Transverse colon (tissue), 4 donors: ENCODE data around the gene QKI. TPM values are rescaled to one million over a fixed set of nuclear protein-coding genes. Genes with fewer than 3 reads are reported as not detected.

Experiments
- DNase-seq: peaks from one replicate; pipeline ENCODE4 v3.0.0-alpha.2; 2019
- H3K27ac ChIP-seq, 4 donors: fragments of 200-600 bp; sonication (generic); 2 replicates each; pipeline ENCODE4 v1.5.1; 2016 to 2018; ENCODE audit warnings: inconsistent platforms in 4 of 4
- H3K27me3 ChIP-seq: fragments of 200-600 bp; sonication (generic); 2 replicates; pipeline ENCODE4 v1.5.1; 2017; ENCODE audit warnings: inconsistent platforms
- H3K36me3 ChIP-seq, 4 donors: fragments of 200-600 bp; sonication (generic); 2 replicates each; pipeline ENCODE4 v1.5.1; 2017 to 2019; ENCODE audit warnings: inconsistent platforms in 4 of 4
- H3K4me1 ChIP-seq, 4 donors: fragments of 200-600 bp; sonication (generic); 2 replicates each; pipeline ENCODE4 v1.5.1; 2017 to 2020; ENCODE audit warnings: inconsistent platforms in 4 of 4
- H3K4me3 ChIP-seq, 4 donors: fragments of 200-600 bp; sonication (generic); 1 replicate in 1 of 4; 2 replicates in 3 of 4; pipeline versions ENCODE4 v1.5.1 to v1.6.1; 2017 to 2019; ENCODE audit warnings: inconsistent platforms in 4 of 4
- H3K9me3 ChIP-seq, 2 donors: fragments of 200-600 bp; sonication (generic); 2 replicates each; pipeline ENCODE4 v1.5.1; 2017 to 2019; ENCODE audit warnings: inconsistent platforms in 2 of 2
- CTCF ChIP-seq, 5 experiments: fragments of 200-600 bp in 3 of 5; fragments of 450-650 bp in 2 of 5; sonication (generic) in 3 of 5; IDR thresholded peaks; 1 replicate in 2 of 5; 2 replicates in 3 of 5; pipeline ENCODE4 v1.5.1; 2016 to 2017; ENCODE audit warnings: antibody characterized with exemption in 5 of 5, inconsistent platforms in 3 of 5, mild to moderate bottlenecking in 2 of 5, moderate library complexity in 1 of 5
- EP300 ChIP-seq: sonication (generic); formaldehyde crosslinking; IDR thresholded peaks from one replicate; pipeline ENCODE4 v1.6.1; 2017; ENCODE audit warnings: antibody characterized with exemption, low read depth
- POLR2A ChIP-seq: fragments of 450-650 bp; IDR thresholded peaks from one replicate; pipeline ENCODE4 v1.6.1; 2016; ENCODE audit warnings: antibody characterized with exemption, mild to moderate bottlenecking, moderate library complexity
- POLR2AphosphoS5 ChIP-seq, 3 donors: sonication (generic); formaldehyde crosslinking; IDR thresholded peaks; one replicate each; pipeline ENCODE4 v1.6.1; 2016; ENCODE audit warnings: antibody characterized with exemption in 3 of 3
- WGBS, 2 donors: methylation state at CpG; one replicate each; pipeline ENCODE4 v1.1.5; 2018; ENCODE audit warnings: low coverage in 1 of 2; 5-methylcytosine and 5-hydroxymethylcytosine counted together
- in situ Hi-C, 4 donors: fragments of 200-750 bp; cut with MboI; loops; one replicate each; pipeline versions ENCODE4 v1.15.0 to v1.15.1; 2017; ENCODE audit warnings: low sequenced_read_pairs in 3 of 4, low pct_ligation_motif_present in 1 of 4, low pct_unique_long_range_greater_than_20kb in 1 of 4
- intact Hi-C: fragments of 100-400 bp; cut with DNase I; formaldehyde crosslinking; loops from one replicate; pipeline ENCODE4 v1.15.1; 2023; ENCODE audit warnings: low total_unique reads
- total RNA-seq, 4 donors: library from RNA; depleted of rRNA; stranded (reverse); fragments of >200 nt; gene quantifications; one replicate each; pipeline ENCODE4 v1.1.0, GENCODE V29; 2016

QKI gene
- total RNA-seq, 4 donors from 2014 or later = 8.4 to 41.8 (median 22.7) TPM

- in situ Hi-C loops = no loop called here
- DNase-seq = no peak
- no peak overlapping the region for H3K4me3 ChIP-seq
- H3K9me3 ChIP-seq = no peaks in the 10 kb centered on the region
- no peaks in the 10 kb centered on the region for H3K36me3 ChIP-seq
- no peak overlapping the region for H3K27ac ChIP-seq
- WGBS, 2 donors = 67 to 71% methylated on average over 7 to 8 of the region's 8 CpGs
- no peaks in the 10 kb centered on the region for H3K27me3 ChIP-seq
- intact Hi-C loops = no loop called here
- no peaks in the 10 kb centered on the region for H3K4me1 ChIP-seq
- TF ChIP-seq POLR2A (no peak), POLR2AphosphoS5 (IDR thresholded peaks at IDR 0.05) (no peak), EP300 (no peak)
These were observed 28.1 kb upstream of the QKI start for GRCh38 chr6:163386329-163386908.

GRCh38 chr6:163387317-163387716, 27.2 kb upstream of the QKI start:
- 72 to 80% methylated on average over 1 to 5 of the region's 5 CpGs for WGBS, 2 donors
- in situ Hi-C loops = no loop called here

GRCh38 chr6:163389354-163389753, 25.2 kb upstream of the QKI start:
- no peak overlapping the region for H3K4me3 ChIP-seq
- in situ Hi-C loops = no loop called here
- no peaks in the 10 kb centered on the region for H3K36me3 ChIP-seq
- no peaks in the 10 kb centered on the region for H3K4me1 ChIP-seq
- no peaks in the 10 kb centered on the region for H3K27me3 ChIP-seq
- no peak overlapping the region for H3K27ac ChIP-seq
- H3K9me3 ChIP-seq = no peaks in the 10 kb centered on the region
- no peak for TF ChIP-seq POLR2A
- no peak for TF ChIP-seq POLR2AphosphoS5 (IDR thresholded peaks at IDR 0.05)
- TF ChIP-seq EP300 = no peak
- no peak for TF ChIP-seq CTCF (IDR thresholded peaks at IDR 0.05)
- intact Hi-C loops = no loop called here
- no peak for DNase-seq
- 84 to 90% methylated on average over 3 to 4 of the region's 4 CpGs for WGBS, 2 donors

More at GRCh38 chr6:163387317-163387716, 27.2 kb upstream of the QKI start:
- TF ChIP-seq POLR2AphosphoS5 (IDR thresholded peaks at IDR 0.05) (no peak), POLR2A (no peak), CTCF (IDR thresholded peaks at IDR 0.05) (no peak), EP300 (no peak)
- no peaks in the 10 kb centered on the region for H3K27me3 ChIP-seq
- no peak for DNase-seq
- H3K4me1 ChIP-seq = no peaks in the 10 kb centered on the region
- no peak overlapping the region for H3K27ac ChIP-seq
- no peaks in the 10 kb centered on the region for H3K9me3 ChIP-seq
- intact Hi-C loops = no loop called here
- H3K4me3 ChIP-seq = no peak overlapping the region
- no peaks in the 10 kb centered on the region for H3K36me3 ChIP-seq

GRCh38 chr6:163390770-163391169, 23.7 kb upstream of the QKI start:
- no peaks in the 10 kb centered on the region for H3K36me3 ChIP-seq
- H3K27ac ChIP-seq = no peak overlapping the region
- DNase-seq = no peak
- WGBS, 2 donors = 100% methylated on average over 1 of the region's 1 CpG
- H3K9me3 ChIP-seq = no peaks in the 10 kb centered on the region
- H3K27me3 ChIP-seq = no peaks in the 10 kb centered on the region
- in situ Hi-C loops = no loop called here
- intact Hi-C loops = no loop called here
- no peaks in the 10 kb centered on the region for H3K4me1 ChIP-seq
- no peak for TF ChIP-seq POLR2AphosphoS5 (IDR thresholded peaks at IDR 0.05)
- TF ChIP-seq EP300 = no peak
- no peak for TF ChIP-seq CTCF (IDR thresholded peaks at IDR 0.05)
- TF ChIP-seq POLR2A = no peak
- no peak overlapping the region for H3K4me3 ChIP-seq

- TF ChIP-seq POLR2A = no peak
- no peak for TF ChIP-seq EP300
- TF ChIP-seq POLR2AphosphoS5 (IDR thresholded peaks at IDR 0.05) = no peak
- TF ChIP-seq CTCF (IDR thresholded peaks at IDR 0.05) = no peak
- no peaks in the 10 kb centered on the region for H3K9me3 ChIP-seq
- H3K27ac ChIP-seq = no peak overlapping the region
- H3K36me3 ChIP-seq = no peaks in the 10 kb centered on the region
- no peak for DNase-seq
- no peaks in the 10 kb centered on the region for H3K27me3 ChIP-seq
- H3K4me3 ChIP-seq = no peak overlapping the region
- intact Hi-C loops = no loop called here
- peaks cover 0 to 2% (median 0%) of the 10 kb centered on the region in 4 donors for H3K4me1 ChIP-seq
- 77 to 80% methylated on average over 2 of the region's 2 CpGs for WGBS, 2 donors
- in situ Hi-C loops = no loop called here
These were observed 22.5 kb upstream of the QKI start for GRCh38 chr6:163391985-163392384.
